ENCODE results near the gene PXMP2.

DNA sequence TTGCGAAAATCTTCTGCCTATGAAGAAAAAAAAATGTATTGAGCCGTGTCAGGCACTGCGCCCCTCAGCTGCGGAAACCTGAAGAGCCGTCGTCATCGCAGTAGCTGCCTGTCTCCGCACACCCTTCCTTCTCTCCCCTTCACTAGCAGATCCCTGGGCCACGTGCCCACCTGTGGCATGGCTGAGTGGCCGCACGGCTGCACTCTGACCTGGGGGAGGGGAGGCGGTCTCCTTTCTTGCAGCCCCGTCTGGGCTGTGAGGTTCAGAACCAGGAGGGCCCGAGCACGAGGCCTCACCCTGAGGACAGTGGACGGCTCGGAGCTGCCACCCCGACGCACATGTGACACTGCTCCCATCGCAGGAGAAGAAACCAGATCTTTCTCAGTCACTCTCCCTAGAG is 48.1 kb downstream of the PXMP2 start:
- TF ChIP-seq GATA2 (IDR thresholded peaks at IDR 0.05; ENCODE audit: low read depth, low read length) (no peak), GATA3 (IDR thresholded peaks at IDR 0.05; ENCODE audit: low read depth, low read length) (no peak)
